ENCODE data around the gene GADD45B.

DNA sequence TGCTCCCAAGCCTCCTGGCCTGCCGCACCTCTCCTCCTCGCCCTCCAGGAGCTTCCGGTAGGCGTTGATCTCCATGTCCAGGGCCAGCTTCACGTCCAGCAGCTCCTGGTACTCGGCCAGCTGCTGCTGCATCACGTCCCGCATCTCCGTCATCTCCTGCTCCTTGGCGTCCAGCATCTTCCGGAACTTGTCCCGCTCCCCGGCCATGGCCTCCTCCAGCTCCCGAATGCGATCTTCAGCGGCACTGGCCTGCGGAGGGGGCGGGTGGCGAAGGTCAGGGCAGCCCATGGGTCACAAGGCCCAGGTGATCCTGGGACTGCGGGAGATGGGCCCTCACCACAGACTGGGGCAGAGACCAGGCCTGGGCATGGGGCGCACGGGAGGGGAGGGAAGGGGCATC lies 41.7 kb upstream of the GADD45B start:
- TF ChIP-seq, protein P1, sequence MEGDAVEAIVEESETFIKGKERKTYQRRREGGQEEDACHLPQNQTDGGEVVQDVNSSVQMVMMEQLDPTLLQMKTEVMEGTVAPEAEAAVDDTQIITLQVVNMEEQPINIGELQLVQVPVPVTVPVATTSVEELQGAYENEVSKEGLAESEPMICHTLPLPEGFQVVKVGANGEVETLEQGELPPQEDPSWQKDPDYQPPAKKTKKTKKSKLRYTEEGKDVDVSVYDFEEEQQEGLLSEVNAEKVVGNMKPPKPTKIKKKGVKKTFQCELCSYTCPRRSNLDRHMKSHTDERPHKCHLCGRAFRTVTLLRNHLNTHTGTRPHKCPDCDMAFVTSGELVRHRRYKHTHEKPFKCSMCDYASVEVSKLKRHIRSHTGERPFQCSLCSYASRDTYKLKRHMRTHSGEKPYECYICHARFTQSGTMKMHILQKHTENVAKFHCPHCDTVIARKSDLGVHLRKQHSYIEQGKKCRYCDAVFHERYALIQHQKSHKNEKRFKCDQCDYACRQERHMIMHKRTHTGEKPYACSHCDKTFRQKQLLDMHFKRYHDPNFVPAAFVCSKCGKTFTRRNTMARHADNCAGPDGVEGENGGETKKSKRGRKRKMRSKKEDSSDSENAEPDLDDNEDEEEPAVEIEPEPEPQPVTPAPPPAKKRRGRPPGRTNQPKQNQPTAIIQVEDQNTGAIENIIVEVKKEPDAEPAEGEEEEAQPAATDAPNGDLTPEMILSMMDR (IDR thresholded peaks at IDR 0.05; ENCODE audit: low read depth, low read length, poor library complexity, severe bottlenecking): no peak
- no peak for TF ChIP-seq EZH2phosphoT487 (IDR thresholded peaks at IDR 0.05; ENCODE audit: borderline replicate concordance, low read length)
